ENCODE data around the gene ID2. TPM values are rescaled to one million over a fixed set of nuclear protein-coding genes. Genes with fewer than 3 reads are reported as not detected.

The ID2 gene
- total and polyA plus RNA-seq, 4 donors: 149 to 488 (median 245) TPM

GRCh38 chr2:8685697-8686358 is 4.0 kb downstream of the ID2 start:
- Histone ChIP-seq H3K4me1 (ENCODE audit: control insufficient read depth in 4 of 4, insufficient read depth in 4 of 4, low read length in 3 of 4) (peaks cover 2 to 8% (median 4%) of the 10 kb centered on the region in 4 donors), H3K4me3 (ENCODE audit: low read depth in 1 of 3, low read length in 3 of 3) (peak overlapping the region; percentile 64 to 97 (median 91)), H3K36me3 (ENCODE audit: control insufficient read depth in 4 of 4, insufficient read depth in 3 of 4, low read depth in 1 of 4, low read length in 3 of 4) (no peaks in the 10 kb centered on the region), H3K27me3 (ENCODE audit: control insufficient read depth in 4 of 4, insufficient read depth in 4 of 4, low read length in 3 of 4) (no peaks in the 10 kb centered on the region), H3K27ac (ENCODE audit: low read depth in 1 of 2, low read length in 2 of 2) (peak overlapping the region; percentile 85 to 90), H3K9me3 (ENCODE audit: control insufficient read depth in 4 of 4, low read length in 3 of 4) (no peaks in the 10 kb centered on the region), H3K9ac (ENCODE audit: low read depth in 1 of 2, low read length in 2 of 2) (peak overlapping the region; percentile 11 to 50)
- under 1% methylated on average over 50 of the region's 50 CpGs for WGBS
- peak; percentile 90 for DNase-seq (ENCODE audit: low spot score)
- TF ChIP-seq HNF4G (IDR thresholded peaks at IDR 0.05) (no peak), EGR1 (IDR thresholded peaks at IDR 0.05; ENCODE audit: low read depth in 2 of 2) (no peak), GABPA (IDR thresholded peaks at IDR 0.05 in 1 of 2, conservative IDR thresholded peaks at IDR 0.05 in 1 of 2) (no peak), NR2F2 (IDR thresholded peaks at IDR 0.05) (no peak), RAD21 (IDR thresholded peaks at IDR 0.05) (peak; percentile 69 to 78), SP1 (IDR thresholded peaks at IDR 0.05) (no peak), REST (IDR thresholded peaks at IDR 0.05) (no peak), RXRA (IDR thresholded peaks at IDR 0.05) (no peak), ATF3 (IDR thresholded peaks at IDR 0.05) (no peak), HNF4A (conservative IDR thresholded peaks at IDR 0.05) (no peak), TAF1 (conservative IDR thresholded peaks at IDR 0.05) (no peak), CTCF (IDR thresholded peaks at IDR 0.05; ENCODE audit: low read depth, low read length, missing input control) (peak; percentile 90), FOXA2 (IDR thresholded peaks at IDR 0.05) (no peak)

- no peaks in the 10 kb centered on the region for H3K9me3 ChIP-seq (ENCODE audit: control insufficient read depth in 4 of 4, low read length in 3 of 4)
- WGBS: 95% methylated on average over 9 of the region's 9 CpGs
- H3K4me1 ChIP-seq (ENCODE audit: control insufficient read depth in 4 of 4, insufficient read depth in 4 of 4, low read length in 3 of 4): peaks cover 0 to 4% (median 3%) of the 10 kb centered on the region in 4 donors
- H3K27me3 ChIP-seq (ENCODE audit: control insufficient read depth in 4 of 4, insufficient read depth in 4 of 4, low read length in 3 of 4): peaks cover 0 to 4% (median 0%) of the 10 kb centered on the region in 4 donors
- H3K9ac ChIP-seq (ENCODE audit: low read depth in 1 of 2, low read length in 2 of 2): no peak overlapping the region
- no peak overlapping the region for H3K4me3 ChIP-seq (ENCODE audit: low read depth in 1 of 3, low read length in 3 of 3)
- DNase-seq (ENCODE audit: low spot score): no peak
- no peaks in the 10 kb centered on the region for H3K36me3 ChIP-seq (ENCODE audit: control insufficient read depth in 4 of 4, insufficient read depth in 3 of 4, low read depth in 1 of 4, low read length in 3 of 4)
- no peak overlapping the region for H3K27ac ChIP-seq (ENCODE audit: low read depth in 1 of 2, low read length in 2 of 2)
- no peak for TF ChIP-seq EGR1 (IDR thresholded peaks at IDR 0.05; ENCODE audit: low read depth in 2 of 2)
- TF ChIP-seq SP1 (IDR thresholded peaks at IDR 0.05): no peak
- no peak for TF ChIP-seq CTCF (IDR thresholded peaks at IDR 0.05; ENCODE audit: low read depth, low read length, missing input control)
- no peak for TF ChIP-seq TAF1 (conservative IDR thresholded peaks at IDR 0.05)
- TF ChIP-seq YY1 (IDR thresholded peaks at IDR 0.05): no peak
- TF ChIP-seq RAD21 (IDR thresholded peaks at IDR 0.05): no peak
- TF ChIP-seq HNF4A (conservative IDR thresholded peaks at IDR 0.05): no peak
These were observed 10.1 kb downstream of the ID2 start for GRCh38 chr2:8691859-8692437.
